Lung (tissue), 12 donors: ENCODE results near the gene VARS2. TPM values are rescaled to one million over a fixed set of nuclear protein-coding genes. Genes with fewer than 3 reads are reported as not detected.

ENCODE experiments used
- ATAC-seq: fragments of 200-7000 bp; cut with Tn5 transposase; one replicate; pipeline ENCODE4 v1.9.1; 2020; ENCODE audit warnings: moderate number of reproducible peaks; ENCODE audit not compliant: insufficient read depth, low FRiP score
- DNase-seq, 3 donors: peaks; one replicate each; pipeline ENCODE4 v3.0.0-alpha.2; 2013 to 2017
- H3K27ac ChIP-seq, 2 donors: one replicate each; pipeline ENCODE4 v1.5.1; 2013; ENCODE audit warnings: mild to moderate bottlenecking in 2 of 2, moderate library complexity in 2 of 2, control low read depth in 1 of 2, inconsistent platforms in 1 of 2, low read depth in 1 of 2, low read length in 1 of 2
- H3K27me3 ChIP-seq, 3 donors: one replicate each; pipeline ENCODE4 v1.5.1; 2013; ENCODE audit warnings: low read length in 2 of 3; ENCODE audit not compliant: control insufficient read depth in 3 of 3, insufficient read depth in 3 of 3
- H3K36me3 ChIP-seq, 4 donors: one replicate each; pipeline ENCODE4 v1.5.1; 2013; ENCODE audit warnings: low read length in 4 of 4, mild to moderate bottlenecking in 1 of 4, moderate library complexity in 1 of 4; ENCODE audit not compliant: control insufficient read depth in 4 of 4, insufficient read depth in 4 of 4
- H3K4me1 ChIP-seq, 5 donors: one replicate each; pipeline ENCODE4 v1.5.1; 2013; ENCODE audit warnings: low read length in 5 of 5, mild to moderate bottlenecking in 2 of 5, moderate library complexity in 1 of 5; ENCODE audit not compliant: control insufficient read depth in 5 of 5, insufficient read depth in 5 of 5
- H3K4me3 ChIP-seq: one replicate; pipeline ENCODE4 v1.5.1; 2013; ENCODE audit warnings: mild to moderate bottlenecking, control low read depth, moderate library complexity
- H3K9ac ChIP-seq, 2 donors: one replicate each; pipeline ENCODE4 v1.5.1; 2013; ENCODE audit warnings: low read length in 2 of 2, control low read depth in 1 of 2; ENCODE audit not compliant: insufficient read depth in 1 of 2
- H3K9me3 ChIP-seq, 4 donors: one replicate each; pipeline ENCODE4 v1.5.1; 2013; ENCODE audit warnings: low read length in 3 of 4, mild to moderate bottlenecking in 1 of 4, moderate library complexity in 1 of 4; ENCODE audit not compliant: control insufficient read depth in 4 of 4, insufficient read depth in 3 of 4
- CTCF ChIP-seq: IDR thresholded peaks from 2 replicates; pipeline ENCODE4 v1.5.1; 2012; ENCODE audit warnings: mild to moderate bottlenecking; ENCODE audit errors: control extremely low read depth, extremely low read depth
- WGBS, 2 donors: extraction: QIAGEN DNeasy Blood & Tissue Kit; methylation state at CpG; one replicate each; pipeline ENCODE4 v1.1.7; 2013; 5-methylcytosine and 5-hydroxymethylcytosine counted together
- polyA plus RNA-seq, 2 donors: library from polyadenylated mRNA; stranded (reverse); fragments of 200-250 nt; gene quantifications; one replicate each; pipeline ENCODE4 v1.2.1, GENCODE V29; 2013
- total RNA-seq, 2 donors: library from RNA; depleted of rRNA in 1 of 2; stranded (reverse); fragments of >200 nt in 1 of 2; gene quantifications; one replicate each; pipeline ENCODE4 v1.2.1, GENCODE V29; 2014 to 2021
- donor health status: control.
- donor health status: control.
- donor health status: Bipolar disorder and iron deficiency.
- donor health status: healthy.
- donor health status: DM: yes; HTN: yes; CAD: no.

Gene VARS2
- total and polyA plus RNA-seq, 4 donors = 17.4 to 38.4 (median 25.5) TPM

GRCh38 chr6:30885481-30885998, 28.5 kb upstream of the VARS2 start:
- Histone ChIP-seq H3K27ac (peak overlapping the region in 1 of 2 donors; percentile 71), H3K9me3 (no peaks in the 10 kb centered on the region), H3K4me3 (no peak overlapping the region), H3K27me3 (no peaks in the 10 kb centered on the region), H3K9ac (peak overlapping the region; percentile 55 to 76), H3K36me3 (peaks cover 0 to 17% (median 7%) of the 10 kb centered on the region in 4 donors), H3K4me1 (peaks cover 3 to 76% (median 39%) of the 10 kb centered on the region in 5 donors)
- ATAC-seq (peak; percentile 20), DNase-seq (peak; percentile 50 to 69 (median 63))
- WGBS, 2 donors = 47 to 65% methylated on average over 7 of the region's 7 CpGs
- TF ChIP-seq CTCF = no peak

GRCh38 chr6:30885999-30886896, 27.8 kb upstream of the VARS2 start:
- H3K27me3 ChIP-seq = no peaks in the 10 kb centered on the region
- no peaks in the 10 kb centered on the region for H3K9me3 ChIP-seq
- DNase-seq (peak; percentile 68 to 73 (median 68)), ATAC-seq (no peak)
- 45 to 58% methylated on average over 18 of the region's 18 CpGs for WGBS, 2 donors
- peaks cover 0 to 17% (median 9%) of the 10 kb centered on the region in 4 donors for H3K36me3 ChIP-seq
- H3K27ac ChIP-seq = peak overlapping the region in 1 of 2 donors; percentile 57
- H3K4me3 ChIP-seq = no peak overlapping the region
- peak overlapping the region; percentile 55 to 76 for H3K9ac ChIP-seq
- TF ChIP-seq CTCF = no peak
- H3K4me1 ChIP-seq = peaks cover 3 to 69% (median 36%) of the 10 kb centered on the region in 5 donors

DNA sequence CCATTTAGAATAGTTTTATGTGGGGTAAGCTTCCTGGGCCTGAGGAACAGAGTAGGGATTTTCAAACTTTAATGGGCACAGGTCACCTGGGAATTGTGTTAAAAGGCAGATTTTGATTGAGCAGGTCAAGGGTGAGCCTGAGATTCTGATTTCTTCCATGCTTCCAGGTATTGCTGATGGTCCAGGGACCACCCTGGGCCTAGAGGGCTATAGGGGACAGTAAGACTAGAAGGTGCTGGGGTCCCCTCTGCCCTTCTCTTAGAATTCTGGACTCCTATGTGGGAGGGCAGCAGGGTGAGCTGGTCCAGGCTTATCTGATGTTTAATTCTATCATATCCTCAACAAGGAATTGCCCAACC, 27.2 kb upstream of the VARS2 start:
- no peak overlapping the region for H3K4me3 ChIP-seq
- peaks cover 0 to 22% (median 10%) of the 10 kb centered on the region in 4 donors for H3K36me3 ChIP-seq
- DNase-seq = no peak
- H3K9me3 ChIP-seq = no peaks in the 10 kb centered on the region
- no peaks in the 10 kb centered on the region for H3K27me3 ChIP-seq
- peaks cover 3 to 62% (median 30%) of the 10 kb centered on the region in 5 donors for H3K4me1 ChIP-seq
- peak overlapping the region in 1 of 2 donors; percentile 76 for H3K9ac ChIP-seq
- no peak for TF ChIP-seq CTCF
- H3K27ac ChIP-seq = no peak overlapping the region
- ATAC-seq = no peak
